Measurements from ENCODE around the gene KLHDC7B. TPM values are rescaled to one million over a fixed set of nuclear protein-coding genes. Genes with fewer than 3 reads are reported as not detected.

KLHDC7B gene
- total and polyA plus RNA-seq, 5 donors, result 0.08 to 0.14 (median 0.09) TPM; not detected in 2

- Histone ChIP-seq H3K4me1 (ENCODE audit: control insufficient read depth, insufficient read depth, low read length) (peaks cover 7% of the 10 kb centered on the region), H3K27me3 (ENCODE audit: control insufficient read depth, insufficient read depth) (no peaks in the 10 kb centered on the region), H3K27ac (ENCODE audit: low read length) (no peak overlapping the region), H3K4me3 (ENCODE audit: low read length) (no peak overlapping the region), H3K9me3 (ENCODE audit: control insufficient read depth, low read length) (no peaks in the 10 kb centered on the region)
- 88% methylated on average over 8 of the region's 8 CpGs for WGBS
- DNase-seq, result peak in 1 of 3 donors; percentile 22
- ATAC-seq, result no peak
- intact Hi-C loops (cut with DNase I), result no loop called here
These were observed 40.1 kb downstream of the KLHDC7B start for GRCh38 chr22:50585781-50586180.

GRCh38 chr22:50586416-50586815, 40.7 kb downstream of the KLHDC7B start:
- DNase-seq (no peak), ATAC-seq (no peak)
- no peaks in the 10 kb centered on the region for H3K27me3 ChIP-seq (ENCODE audit: control insufficient read depth, insufficient read depth)
- no peaks in the 10 kb centered on the region for H3K9me3 ChIP-seq (ENCODE audit: control insufficient read depth, low read length)
- 82% methylated on average over 5 of the region's 5 CpGs for WGBS
- H3K4me1 ChIP-seq (ENCODE audit: control insufficient read depth, insufficient read depth, low read length), result peaks cover 7% of the 10 kb centered on the region
- no peak overlapping the region for H3K27ac ChIP-seq (ENCODE audit: low read length)
- H3K4me3 ChIP-seq (ENCODE audit: low read length), result no peak overlapping the region
- intact Hi-C loops (cut with DNase I), result no loop called here

- intact Hi-C loops (cut with DNase I), result no loop called here
- H3K27ac ChIP-seq (ENCODE audit: low read length), result no peak overlapping the region
- DNase-seq (peak in 1 of 3 donors; percentile 4), ATAC-seq (no peak)
- no peaks in the 10 kb centered on the region for H3K27me3 ChIP-seq (ENCODE audit: control insufficient read depth, insufficient read depth)
- no peak overlapping the region for H3K4me3 ChIP-seq (ENCODE audit: low read length)
- no peaks in the 10 kb centered on the region for H3K9me3 ChIP-seq (ENCODE audit: control insufficient read depth, low read length)
- 91% methylated on average over 5 of the region's 5 CpGs for WGBS
- peaks cover 4% of the 10 kb centered on the region for H3K4me1 ChIP-seq (ENCODE audit: control insufficient read depth, insufficient read depth, low read length)
These were observed 41.7 kb downstream of the KLHDC7B start for GRCh38 chr22:50587407-50587806.

GRCh38 chr22:50595189-50595588, 49.5 kb downstream of the KLHDC7B start:
- no peak overlapping the region for H3K4me3 ChIP-seq (ENCODE audit: low read length)
- ATAC-seq, result no peak
- WGBS, result 90% methylated on average over 3 of the region's 3 CpGs

GRCh38 chr22:50597097-50597496, 51.4 kb downstream of the KLHDC7B start:
- Histone ChIP-seq H3K9me3 (ENCODE audit: control insufficient read depth, low read length) (no peaks in the 10 kb centered on the region), H3K4me1 (ENCODE audit: control insufficient read depth, insufficient read depth, low read length) (no peaks in the 10 kb centered on the region), H3K27ac (ENCODE audit: low read length) (no peak overlapping the region), H3K27me3 (ENCODE audit: control insufficient read depth, insufficient read depth) (no peaks in the 10 kb centered on the region), H3K4me3 (ENCODE audit: low read length) (no peak overlapping the region)
- whole genome bisulfite sequencing, result 89% methylated on average over 5 of the region's 5 CpGs
- ATAC-seq, result no peak
- DNase-seq, result no peak
- intact Hi-C loops (cut with DNase I), result no loop called here

More at GRCh38 chr22:50595189-50595588, 49.5 kb downstream of the KLHDC7B start:
- H3K27ac ChIP-seq (ENCODE audit: low read length), result no peak overlapping the region
- no peaks in the 10 kb centered on the region for H3K27me3 ChIP-seq (ENCODE audit: control insufficient read depth, insufficient read depth)
- intact Hi-C loops (cut with DNase I), result no loop called here
- no peak for DNase-seq
- H3K9me3 ChIP-seq (ENCODE audit: control insufficient read depth, low read length), result no peaks in the 10 kb centered on the region
- no peaks in the 10 kb centered on the region for H3K4me1 ChIP-seq (ENCODE audit: control insufficient read depth, insufficient read depth, low read length)

- WGBS, result 15% methylated on average over 52 of the region's 52 CpGs
- no peaks in the 10 kb centered on the region for H3K4me1 ChIP-seq (ENCODE audit: control insufficient read depth, insufficient read depth, low read length)
- peak; percentile 66 to 77 for ATAC-seq
- H3K4me3 ChIP-seq (ENCODE audit: low read length), result peak overlapping the region; percentile 78
- no peaks in the 10 kb centered on the region for H3K27me3 ChIP-seq (ENCODE audit: control insufficient read depth, insufficient read depth)
- H3K27ac ChIP-seq (ENCODE audit: low read length), result no peak overlapping the region
- peak; percentile 57 to 87 (median 84) for DNase-seq
- no peaks in the 10 kb centered on the region for H3K9me3 ChIP-seq (ENCODE audit: control insufficient read depth, low read length)
- intact Hi-C loops (cut with DNase I), result loop anchor here in 1 of 4 donors (10.0 kb wide), 1 partner anchor 105 kb away; no protein-coding TSS in a partner anchor
These were observed 54.2 kb downstream of the KLHDC7B start for GRCh38 chr22:50599816-50600455.

- Histone ChIP-seq H3K9me3 (ENCODE audit: control insufficient read depth, low read length) (no peaks in the 10 kb centered on the region), H3K27ac (ENCODE audit: low read length) (no peak within 1 kb of the TSS), H3K4me1 (ENCODE audit: control insufficient read depth, insufficient read depth, low read length) (no peaks in the 10 kb centered on the region), H3K4me3 (ENCODE audit: low read length) (peak within 1 kb of the TSS; percentile 78), H3K27me3 (ENCODE audit: control insufficient read depth, insufficient read depth) (no peaks in the 10 kb centered on the region)
- intact Hi-C loops (cut with DNase I), result loop anchor here in 1 of 4 donors (10.0 kb wide), 1 partner anchor 106 kb away; no protein-coding TSS in a partner anchor
- under 1% methylated on average over 61 of the region's 61 CpGs for WGBS
- ATAC-seq, result peak in 1 of 2 donors; percentile 34
- DNase-seq, result peak in 2 of 3 donors; percentile 49 to 50
These were observed 54.8 kb downstream of the KLHDC7B start, which contains the start of gene MAPK8IP2 for GRCh38 chr22:50600538-50600937. Gene MAPK8IP2 (plus strand): TSS chr22:50600793. CDS start chr22:50600819, 26 bp downstream.

Other genes with a start within 250 kb of the KLHDC7B start
- 100 to 1,000 TPM in 1 of 4 donors, 10 to 100 TPM in 3; 80.7 to 110 (median 90.6) TPM for gene PLXNB2, start 238.3 kb upstream of the KLHDC7B start, total RNA-seq
- 60.0 TPM for gene PLXNB2, start 238.3 kb upstream of the KLHDC7B start, polyA plus RNA-seq
- 1 to 10 TPM; 2.0 to 3.1 (median 2.5) TPM for gene DENND6B, start 218.9 kb upstream of the KLHDC7B start, total RNA-seq
- 2.4 TPM for gene DENND6B, start 218.9 kb upstream of the KLHDC7B start, polyA plus RNA-seq
- gene PPP6R2, start 202.6 kb upstream of the KLHDC7B start, total RNA-seq, result 10 to 100 TPM; 40.1 to 50.2 (median 44.6) TPM
- gene PPP6R2, start 202.6 kb upstream of the KLHDC7B start, polyA plus RNA-seq, result 36.2 TPM
- gene SBF1, start 70.9 kb upstream of the KLHDC7B start, total RNA-seq, result 10 to 100 TPM; 50.3 to 54.8 (median 53.9) TPM
- 39.2 TPM for gene SBF1, start 70.9 kb upstream of the KLHDC7B start, polyA plus RNA-seq
- under 1 TPM in 2 of 4 donors, not detected in 2; 0.11 to 0.32 TPM for gene ADM2, start 64.4 kb upstream of the KLHDC7B start, total RNA-seq
- gene ADM2, start 64.4 kb upstream of the KLHDC7B start, polyA plus RNA-seq, result 0.05 TPM
- not detected for gene MIOX, start 59.0 kb upstream of the KLHDC7B start, total RNA-seq
- not detected for gene MIOX, start 59.0 kb upstream of the KLHDC7B start, polyA plus RNA-seq
- gene LMF2, start 38.2 kb upstream of the KLHDC7B start, total RNA-seq, result 10 to 100 TPM; 32.2 to 33.7 (median 33.3) TPM
- 29.0 TPM for gene LMF2, start 38.2 kb upstream of the KLHDC7B start, polyA plus RNA-seq
- 10 to 100 TPM; 23.3 to 35.0 (median 28.6) TPM for gene NCAPH2, start 37.7 kb upstream of the KLHDC7B start, total RNA-seq
- 29.1 TPM for gene NCAPH2, start 37.7 kb upstream of the KLHDC7B start, polyA plus RNA-seq
- gene SCO2, start 20.3 kb upstream of the KLHDC7B start, total RNA-seq, result 1 to 10 TPM in 2 of 4 donors, not detected in 2; 1.4 to 2.2 TPM
- not detected for gene SCO2, start 20.3 kb upstream of the KLHDC7B start, polyA plus RNA-seq
- 10 to 100 TPM; 14.6 to 35.5 (median 19.3) TPM for gene TYMP, start 15.9 kb upstream of the KLHDC7B start, total RNA-seq
- gene TYMP, start 15.9 kb upstream of the KLHDC7B start, polyA plus RNA-seq, result 18.5 TPM
- not detected for gene SYCE3, start 17.0 kb downstream of the KLHDC7B start, total RNA-seq
- not detected for gene SYCE3, start 17.0 kb downstream of the KLHDC7B start, polyA plus RNA-seq
- 100 to 1,000 TPM; 236 to 290 (median 263) TPM for gene CPT1B, start 32.5 kb downstream of the KLHDC7B start, total RNA-seq
- gene CPT1B, start 32.5 kb downstream of the KLHDC7B start, polyA plus RNA-seq, result 217 TPM
- gene CHKB, start 37.0 kb downstream of the KLHDC7B start, total RNA-seq, result 10 to 100 TPM; 33.9 to 63.4 (median 42.7) TPM
- gene CHKB, start 37.0 kb downstream of the KLHDC7B start, polyA plus RNA-seq, result 44.5 TPM
- gene MAPK8IP2, start 54.9 kb downstream of the KLHDC7B start, total RNA-seq, result under 1 TPM; 0.28 to 0.47 (median 0.38) TPM
- gene MAPK8IP2, start 54.9 kb downstream of the KLHDC7B start, polyA plus RNA-seq, result 0.57 TPM
- 10 to 100 TPM; 30.3 to 37.0 (median 32.2) TPM for gene ARSA, start 82.3 kb downstream of the KLHDC7B start, total RNA-seq
- 35.6 TPM for gene ARSA, start 82.3 kb downstream of the KLHDC7B start, polyA plus RNA-seq
- 10 to 100 TPM; 18.7 to 28.9 (median 27.0) TPM for gene SHANK3, start 126.9 kb downstream of the KLHDC7B start, total RNA-seq
- gene SHANK3, start 126.9 kb downstream of the KLHDC7B start, polyA plus RNA-seq, result 20.1 TPM
- 1 to 10 TPM in 1 of 4 donors, under 1 TPM in 3; 0.38 to 1.2 (median 0.72) TPM for gene ACR, start 192.3 kb downstream of the KLHDC7B start, total RNA-seq
- 0.41 TPM for gene ACR, start 192.3 kb downstream of the KLHDC7B start, polyA plus RNA-seq
- gene RABL2B, start 237.7 kb downstream of the KLHDC7B start, total RNA-seq, result 10 to 100 TPM in 3 of 4 donors, 1 to 10 TPM in 1; 8.1 to 11.9 (median 10.8) TPM
- gene RABL2B, start 237.7 kb downstream of the KLHDC7B start, polyA plus RNA-seq, result 10.3 TPM